Caco-2 (cell line): ENCODE measurements around the gene RNF182. TPM values are rescaled to one million over a fixed set of nuclear protein-coding genes. Genes with fewer than 3 reads are reported as not detected.

Experiments used
- BruUV-seq: library from RNA; stranded (reverse); fragments of 400-500 nt; replicated peaks from 2 replicates; lab custom pipeline; 2021; lab: Mats Ljungman, UMichigan
- CTCF ChIA-PET: fragments of 300-600 bp; sonication (Branson Sonifier 250); formaldehyde crosslinking; loops from one replicate; lab custom pipeline; 2022; ENCODE audit warnings: antibody characterized with exemption; lab: Charles Lee
- POLR2A ChIA-PET: fragments of 300-600 bp; sonication (Branson Sonifier 250); formaldehyde crosslinking; loops from one replicate; lab custom pipeline; 2022; ENCODE audit warnings: antibody characterized with exemption; lab: Charles Lee
- DNase-seq, 2 experiments: peaks; one replicate each; pipeline versions ENCODE4 v3.0.0 to v3.0.0-alpha.2; 2020 to 2022
- H3K27me3 ChIP-seq: replicated peaks from 2 replicates; pipeline ENCODE4 v1.6.0; 2011; ENCODE audit warnings: low read length; ENCODE audit not compliant: control insufficient read depth, insufficient read depth
- H3K36me3 ChIP-seq: 2 replicates; pipeline ENCODE4 v1.5.1; 2011; ENCODE audit warnings: low read length; ENCODE audit not compliant: control insufficient read depth, insufficient read depth
- H3K4me1 ChIP-seq: fragments of 250-450 bp; sonication (Bioruptor Pico); 2 replicates; pipeline ENCODE4 v1.5.1; 2020; ENCODE audit warnings: mild to moderate bottlenecking
- H3K4me3 ChIP-seq: 2 replicates; pipeline ENCODE4 v1.5.1; 2011; ENCODE audit warnings: low read depth, mild to moderate bottlenecking, control low read depth, low read length
- H3K9me3 ChIP-seq: fragments of 250-450 bp; sonication (Bioruptor Pico); 2 replicates; pipeline ENCODE4 v1.5.1; 2020; ENCODE audit warnings: mild to moderate bottlenecking, moderate library complexity
- H3K27ac Mint-ChIP-seq: one replicate; pipeline ENCODE4 v1.8.0; 2022; ENCODE audit warnings: mixed read lengths; ENCODE audit not compliant: unreplicated experiment
- H3K27me3 Mint-ChIP-seq: one replicate; pipeline ENCODE4 v1.8.0; 2022; ENCODE audit warnings: mixed read lengths; ENCODE audit not compliant: insufficient read depth, unreplicated experiment
- H3K36me3 Mint-ChIP-seq: one replicate; pipeline ENCODE4 v1.8.0; 2022; ENCODE audit warnings: mild to moderate bottlenecking, mixed read lengths; ENCODE audit not compliant: insufficient read depth, unreplicated experiment
- H3K4me1 Mint-ChIP-seq: one replicate; pipeline ENCODE4 v1.8.0; 2022; ENCODE audit warnings: low read depth, mixed read lengths; ENCODE audit not compliant: unreplicated experiment
- H3K4me3 Mint-ChIP-seq: one replicate; pipeline ENCODE4 v1.8.0; 2022; ENCODE audit warnings: mild to moderate bottlenecking, moderate library complexity, mixed read lengths; ENCODE audit not compliant: unreplicated experiment
- H3K9me3 Mint-ChIP-seq: one replicate; pipeline ENCODE4 v1.8.0; 2022; ENCODE audit warnings: mixed read lengths; ENCODE audit not compliant: unreplicated experiment
- CTCF ChIP-seq, 2 experiments: fragments of 200-600 bp in 1 of 2; IDR thresholded peaks; 1 replicate in 1 of 2; 2 replicates in 1 of 2; pipeline versions ENCODE4 v1.5.1 to v1.8.0; 2011 to 2022; ENCODE audit warnings: antibody characterized with exemption in 1 of 2, control low read depth in 1 of 2, inconsistent platforms in 1 of 2, low read depth in 1 of 2, low read length in 1 of 2, mild to moderate bottlenecking in 1 of 2, moderate library complexity in 1 of 2; ENCODE audit not compliant: insufficient read depth in 1 of 2, severe bottlenecking in 1 of 2, unreplicated experiment in 1 of 2
- intact Hi-C: fragments of 100-400 bp; cut with micrococcal nuclease; formaldehyde crosslinking; loops from one replicate; pipeline ENCODE4 v1.10.0; 2022; ENCODE audit not compliant: unreplicated experiment
- total RNA-seq: library from RNA; stranded (reverse); gene quantifications from 2 replicates; pipeline ENCODE4 v1.2.3, GENCODE V29; 2022

Gene RNF182
- total RNA-seq, 1 experiment from 2014 or later, result 0.39 TPM

- no peak for DNase-seq
- Mint-ChIP-seq H3K4me1 (no peaks in the 10 kb centered on the region), H3K4me3 (no peak overlapping the region), H3K27me3 (peaks cover 19% of the 10 kb centered on the region), H3K9me3 (peaks cover 6% of the 10 kb centered on the region), H3K27ac (no peak overlapping the region), H3K36me3 (no peaks in the 10 kb centered on the region)
- Histone ChIP-seq H3K27me3 (no peaks in the 10 kb centered on the region), H3K9me3 (no peaks in the 10 kb centered on the region), H3K4me3 (no peak overlapping the region), H3K36me3 (no peaks in the 10 kb centered on the region), H3K4me1 (no peaks in the 10 kb centered on the region)
- ChIA-PET POLR2A (no interaction called here), CTCF (no interaction called here)
- intact Hi-C loops, result no loop called here
- no peak for TF ChIP-seq CTCF (IDR thresholded peaks at IDR 0.05; ENCODE audit: insufficient read depth in 1 of 2, low read depth in 1 of 2, low read length in 1 of 2, severe bottlenecking in 1 of 2, unreplicated experiment in 1 of 2)
- BruUV-seq, result no TSS peak
These were observed 103.9 kb downstream of the RNF182 start for GRCh38 chr6:14028631-14029030.

- Mint-ChIP-seq H3K4me3 (no peak overlapping the region), H3K36me3 (no peaks in the 10 kb centered on the region), H3K27ac (no peak overlapping the region), H3K9me3 (peaks cover 15% of the 10 kb centered on the region), H3K27me3 (peaks cover 22% of the 10 kb centered on the region), H3K4me1 (no peaks in the 10 kb centered on the region)
- POLR2A ChIA-PET, result no interaction called here
- TF ChIP-seq CTCF (IDR thresholded peaks at IDR 0.05; ENCODE audit: insufficient read depth in 1 of 2, low read depth in 1 of 2, low read length in 1 of 2, severe bottlenecking in 1 of 2, unreplicated experiment in 1 of 2), result no peak
- H3K4me3 ChIP-seq, result no peak overlapping the region
- no peaks in the 10 kb centered on the region for H3K36me3 ChIP-seq
- no peak for DNase-seq
- H3K9me3 ChIP-seq, result no peaks in the 10 kb centered on the region
- intact Hi-C loops, result no loop called here
- H3K4me1 ChIP-seq, result no peaks in the 10 kb centered on the region
- CTCF ChIA-PET, result no interaction called here
- BruUV-seq, result no TSS peak
- H3K27me3 ChIP-seq, result no peaks in the 10 kb centered on the region
These were observed 104.9 kb downstream of the RNF182 start for GRCh38 chr6:14029605-14030004.

Other genes starting within 250 kb of the RNF182 start
- gene RANBP9, start 213.1 kb upstream of the RNF182 start, total RNA-seq, result 36.7 and 38.2 TPM in 2 replicates
- gene MCUR1, start 110.4 kb upstream of the RNF182 start, total RNA-seq, result 61.2 and 64.8 TPM in 2 replicates
- gene CD83, start 192.8 kb downstream of the RNF182 start, total RNA-seq, result 0.77 and 1.0 TPM in 2 replicates